ENCODE results near the gene RALGAPA2. TPM values are rescaled to one million over a fixed set of nuclear protein-coding genes. Genes with fewer than 3 reads are reported as not detected.

The RALGAPA2 gene
- polyA plus RNA-seq, 1 donor from 2014 or later = 5.4 TPM

GRCh38 chr20:20520776-20521175 is 191.7 kb downstream of the RALGAPA2 start:
- no peak overlapping the region for H3K4me3 Mint-ChIP-seq
- peaks cover 0 to 1% (median 0%) of the 10 kb centered on the region in 3 donors for H3K4me1 Mint-ChIP-seq
- no peak overlapping the region for H3K27ac Mint-ChIP-seq
- H3K9me3 Mint-ChIP-seq = peaks cover 0 to 2% (median 0%) of the 10 kb centered on the region in 3 donors
- no peaks in the 10 kb centered on the region for H3K27me3 Mint-ChIP-seq
- peaks cover 19% of the 10 kb centered on the region for H3K36me3 Mint-ChIP-seq

GRCh38 chr20:20519269-20519668 is 193.2 kb downstream of the RALGAPA2 start:
- Mint-ChIP-seq H3K9me3 (peaks cover 2 to 5% (median 3%) of the 10 kb centered on the region in 3 donors), H3K36me3 (peaks cover 26% of the 10 kb centered on the region), H3K4me1 (peaks cover 0 to 1% (median 0%) of the 10 kb centered on the region in 3 donors), H3K27ac (no peak overlapping the region), H3K4me3 (no peak overlapping the region), H3K27me3 (no peaks in the 10 kb centered on the region)

GRCh38 chr20:20518263-20518662 is 194.2 kb downstream of the RALGAPA2 start:
- no peak overlapping the region for H3K27ac Mint-ChIP-seq
- no peak overlapping the region for H3K4me3 Mint-ChIP-seq
- peaks cover 0 to 1% (median 0%) of the 10 kb centered on the region in 3 donors for H3K4me1 Mint-ChIP-seq
- no peaks in the 10 kb centered on the region for H3K27me3 Mint-ChIP-seq
- H3K9me3 Mint-ChIP-seq = peaks cover 2 to 5% (median 3%) of the 10 kb centered on the region in 3 donors
- H3K36me3 Mint-ChIP-seq = peaks cover 30% of the 10 kb centered on the region

- H3K27me3 Mint-ChIP-seq = no peaks in the 10 kb centered on the region
- peaks cover 37% of the 10 kb centered on the region for H3K36me3 Mint-ChIP-seq
- peaks cover 2 to 5% (median 3%) of the 10 kb centered on the region in 3 donors for H3K9me3 Mint-ChIP-seq
- H3K4me1 Mint-ChIP-seq = no peaks in the 10 kb centered on the region
- no peak overlapping the region for H3K27ac Mint-ChIP-seq
- no peak overlapping the region for H3K4me3 Mint-ChIP-seq
These were observed 195.1 kb downstream of the RALGAPA2 start for GRCh38 chr20:20517296-20517695.

- Mint-ChIP-seq H3K4me3 (no peak overlapping the region), H3K27ac (no peak overlapping the region), H3K27me3 (no peaks in the 10 kb centered on the region), H3K4me1 (no peaks in the 10 kb centered on the region), H3K36me3 (peaks cover 34% of the 10 kb centered on the region), H3K9me3 (peaks cover 0 to 5% (median 3%) of the 10 kb centered on the region in 3 donors)
These were observed 198.7 kb downstream of the RALGAPA2 start for GRCh38 chr20:20513720-20514119.

- Mint-ChIP-seq H3K9me3 (no peaks in the 10 kb centered on the region), H3K27me3 (no peaks in the 10 kb centered on the region), H3K27ac (no peak overlapping the region), H3K36me3 (peaks cover 21% of the 10 kb centered on the region), H3K4me1 (peaks cover 0 to 4% (median 1%) of the 10 kb centered on the region in 3 donors), H3K4me3 (no peak overlapping the region)
These were observed 206.9 kb downstream of the RALGAPA2 start for GRCh38 chr20:20505554-20505953.

GRCh38 chr20:20503777-20504530 is 208.5 kb downstream of the RALGAPA2 start:
- H3K27ac Mint-ChIP-seq = no peak overlapping the region
- H3K4me1 Mint-ChIP-seq = peaks cover 0 to 4% (median 1%) of the 10 kb centered on the region in 3 donors
- H3K9me3 Mint-ChIP-seq = no peaks in the 10 kb centered on the region
- H3K27me3 Mint-ChIP-seq = no peaks in the 10 kb centered on the region
- H3K36me3 Mint-ChIP-seq = peaks cover 20% of the 10 kb centered on the region
- H3K4me3 Mint-ChIP-seq = no peak overlapping the region

GRCh38 chr20:20501128-20501527 is 211.3 kb downstream of the RALGAPA2 start:
- no peak overlapping the region for H3K4me3 Mint-ChIP-seq
- H3K9me3 Mint-ChIP-seq = no peaks in the 10 kb centered on the region
- H3K4me1 Mint-ChIP-seq = peaks cover 0 to 2% (median 1%) of the 10 kb centered on the region in 3 donors
- no peaks in the 10 kb centered on the region for H3K27me3 Mint-ChIP-seq
- H3K36me3 Mint-ChIP-seq = peaks cover 18% of the 10 kb centered on the region
- H3K27ac Mint-ChIP-seq = no peak overlapping the region

- no peaks in the 10 kb centered on the region for H3K9me3 Mint-ChIP-seq
- H3K4me3 Mint-ChIP-seq = no peak overlapping the region
- H3K27me3 Mint-ChIP-seq = no peaks in the 10 kb centered on the region
- no peaks in the 10 kb centered on the region for H3K4me1 Mint-ChIP-seq
- peaks cover 17% of the 10 kb centered on the region for H3K36me3 Mint-ChIP-seq
- no peak overlapping the region for H3K27ac Mint-ChIP-seq
These were observed 212.1 kb downstream of the RALGAPA2 start for GRCh38 chr20:20500312-20500711.

GRCh38 chr20:20499439-20499838 is 213.0 kb downstream of the RALGAPA2 start:
- no peak overlapping the region for H3K27ac Mint-ChIP-seq

GRCh38 chr20:20498076-20498861 is 214.2 kb downstream of the RALGAPA2 start:
- H3K27me3 Mint-ChIP-seq = no peaks in the 10 kb centered on the region
- peaks cover 11% of the 10 kb centered on the region for H3K36me3 Mint-ChIP-seq
- H3K4me3 Mint-ChIP-seq = no peak overlapping the region
- H3K27ac Mint-ChIP-seq = no peak overlapping the region
- H3K4me1 Mint-ChIP-seq = no peaks in the 10 kb centered on the region
- H3K9me3 Mint-ChIP-seq = no peaks in the 10 kb centered on the region

More at GRCh38 chr20:20499439-20499838, 213.0 kb downstream of the RALGAPA2 start:
- Mint-ChIP-seq H3K9me3 (no peaks in the 10 kb centered on the region), H3K4me1 (no peaks in the 10 kb centered on the region), H3K36me3 (peaks cover 11% of the 10 kb centered on the region), H3K27me3 (no peaks in the 10 kb centered on the region), H3K4me3 (no peak overlapping the region)

GRCh38 chr20:20497242-20497978 is 215.0 kb downstream of the RALGAPA2 start:
- Mint-ChIP-seq H3K36me3 (peaks cover 9% of the 10 kb centered on the region), H3K9me3 (no peaks in the 10 kb centered on the region), H3K27me3 (no peaks in the 10 kb centered on the region), H3K4me1 (no peaks in the 10 kb centered on the region), H3K27ac (no peak overlapping the region), H3K4me3 (no peak overlapping the region)

- Mint-ChIP-seq H3K27ac (no peak overlapping the region), H3K36me3 (peaks cover 19% of the 10 kb centered on the region), H3K4me1 (peaks cover 0 to 6% (median 1%) of the 10 kb centered on the region in 3 donors), H3K27me3 (no peaks in the 10 kb centered on the region), H3K4me3 (no peak overlapping the region), H3K9me3 (no peaks in the 10 kb centered on the region)
These were observed 216.5 kb downstream of the RALGAPA2 start for GRCh38 chr20:20495729-20496503.

- peaks cover 6 to 14% (median 6%) of the 10 kb centered on the region in 3 donors for H3K4me1 Mint-ChIP-seq
- no peak overlapping the region for H3K4me3 Mint-ChIP-seq
- no peaks in the 10 kb centered on the region for H3K27me3 Mint-ChIP-seq
- H3K9me3 Mint-ChIP-seq = no peaks in the 10 kb centered on the region
- no peak overlapping the region for H3K27ac Mint-ChIP-seq
- peaks cover 21% of the 10 kb centered on the region for H3K36me3 Mint-ChIP-seq
These were observed 218.7 kb downstream of the RALGAPA2 start for GRCh38 chr20:20493701-20494100.

Data from IgD-negative memory B cell (primary cell).